WTC11 (cell line): Measurements from ENCODE around the gene RTN4RL1.

Experiments
- TCF7 ChIP-seq: sonication (generic); formaldehyde crosslinking; IDR thresholded peaks from 2 replicates; pipeline ENCODE4 v1.8.0; 2022; ENCODE audit warnings: mild to moderate bottlenecking, low read depth, missing genetic modification reagents, moderate library complexity
- TF ChIP-seq, protein P1 (sequence below): fragments of 200-600 bp; IDR thresholded peaks from 2 replicates; pipeline ENCODE4 v1.8.0; 2022; ENCODE audit warnings: antibody characterized with exemption
- TF ChIP-seq, protein P2 (sequence below): sonication (generic); formaldehyde crosslinking; IDR thresholded peaks from 2 replicates; pipeline ENCODE4 v1.8.0; 2022; ENCODE audit warnings: mild to moderate bottlenecking, missing genetic modification reagents
- TF ChIP-seq, protein P3 (sequence below): sonication (generic); formaldehyde crosslinking; IDR thresholded peaks from 2 replicates; pipeline ENCODE4 v1.8.0; 2022; ENCODE audit warnings: mild to moderate bottlenecking, missing genetic modification reagents
- TF ChIP-seq, protein P4 (sequence below): sonication (generic); formaldehyde crosslinking; IDR thresholded peaks from 2 replicates; pipeline ENCODE4 v1.8.1; 2023; ENCODE audit warnings: mild to moderate bottlenecking, missing genetic modification reagents, moderate library complexity
- TF ChIP-seq, protein P5 (sequence below): sonication (generic); formaldehyde crosslinking; conservative IDR thresholded peaks from 2 replicates; pipeline ENCODE4 v1.8.1; 2023; ENCODE audit warnings: mild to moderate bottlenecking, low read depth, missing genetic modification reagents, moderate library complexity

DNA sequence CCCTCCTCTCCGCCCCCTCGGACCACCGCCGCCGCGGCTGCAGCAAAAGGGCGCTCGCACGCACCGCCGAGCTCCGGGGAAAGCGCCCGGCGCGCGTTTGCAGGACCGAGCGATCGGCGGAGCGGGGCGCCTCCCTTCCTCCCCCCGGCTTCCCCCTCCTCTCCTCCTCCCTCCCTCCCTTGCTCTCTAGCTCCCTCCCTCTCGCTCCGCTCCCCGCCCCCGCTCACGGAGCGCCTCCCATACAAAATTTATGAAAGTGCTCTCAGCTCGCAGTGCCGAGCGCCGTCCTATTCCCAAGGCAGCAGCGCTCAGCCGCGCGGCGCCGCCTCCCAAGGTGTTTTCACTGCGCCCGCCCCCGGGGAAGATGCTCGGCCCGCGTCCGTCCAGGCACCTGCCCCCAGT lies at the start of gene RTN4RL1:
- TF ChIP-seq, protein P1, sequence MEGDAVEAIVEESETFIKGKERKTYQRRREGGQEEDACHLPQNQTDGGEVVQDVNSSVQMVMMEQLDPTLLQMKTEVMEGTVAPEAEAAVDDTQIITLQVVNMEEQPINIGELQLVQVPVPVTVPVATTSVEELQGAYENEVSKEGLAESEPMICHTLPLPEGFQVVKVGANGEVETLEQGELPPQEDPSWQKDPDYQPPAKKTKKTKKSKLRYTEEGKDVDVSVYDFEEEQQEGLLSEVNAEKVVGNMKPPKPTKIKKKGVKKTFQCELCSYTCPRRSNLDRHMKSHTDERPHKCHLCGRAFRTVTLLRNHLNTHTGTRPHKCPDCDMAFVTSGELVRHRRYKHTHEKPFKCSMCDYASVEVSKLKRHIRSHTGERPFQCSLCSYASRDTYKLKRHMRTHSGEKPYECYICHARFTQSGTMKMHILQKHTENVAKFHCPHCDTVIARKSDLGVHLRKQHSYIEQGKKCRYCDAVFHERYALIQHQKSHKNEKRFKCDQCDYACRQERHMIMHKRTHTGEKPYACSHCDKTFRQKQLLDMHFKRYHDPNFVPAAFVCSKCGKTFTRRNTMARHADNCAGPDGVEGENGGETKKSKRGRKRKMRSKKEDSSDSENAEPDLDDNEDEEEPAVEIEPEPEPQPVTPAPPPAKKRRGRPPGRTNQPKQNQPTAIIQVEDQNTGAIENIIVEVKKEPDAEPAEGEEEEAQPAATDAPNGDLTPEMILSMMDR: no peak
- TF ChIP-seq, protein P2, sequence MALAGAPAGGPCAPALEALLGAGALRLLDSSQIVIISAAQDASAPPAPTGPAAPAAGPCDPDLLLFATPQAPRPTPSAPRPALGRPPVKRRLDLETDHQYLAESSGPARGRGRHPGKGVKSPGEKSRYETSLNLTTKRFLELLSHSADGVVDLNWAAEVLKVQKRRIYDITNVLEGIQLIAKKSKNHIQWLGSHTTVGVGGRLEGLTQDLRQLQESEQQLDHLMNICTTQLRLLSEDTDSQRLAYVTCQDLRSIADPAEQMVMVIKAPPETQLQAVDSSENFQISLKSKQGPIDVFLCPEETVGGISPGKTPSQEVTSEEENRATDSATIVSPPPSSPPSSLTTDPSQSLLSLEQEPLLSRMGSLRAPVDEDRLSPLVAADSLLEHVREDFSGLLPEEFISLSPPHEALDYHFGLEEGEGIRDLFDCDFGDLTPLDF (CRISPR knock-in tag): no peak
- TF ChIP-seq, protein P3, sequence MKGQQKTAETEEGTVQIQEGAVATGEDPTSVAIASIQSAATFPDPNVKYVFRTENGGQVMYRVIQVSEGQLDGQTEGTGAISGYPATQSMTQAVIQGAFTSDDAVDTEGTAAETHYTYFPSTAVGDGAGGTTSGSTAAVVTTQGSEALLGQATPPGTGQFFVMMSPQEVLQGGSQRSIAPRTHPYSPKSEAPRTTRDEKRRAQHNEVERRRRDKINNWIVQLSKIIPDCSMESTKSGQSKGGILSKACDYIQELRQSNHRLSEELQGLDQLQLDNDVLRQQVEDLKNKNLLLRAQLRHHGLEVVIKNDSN (CRISPR knock-in tag): no peak
- TF ChIP-seq, protein P4, sequence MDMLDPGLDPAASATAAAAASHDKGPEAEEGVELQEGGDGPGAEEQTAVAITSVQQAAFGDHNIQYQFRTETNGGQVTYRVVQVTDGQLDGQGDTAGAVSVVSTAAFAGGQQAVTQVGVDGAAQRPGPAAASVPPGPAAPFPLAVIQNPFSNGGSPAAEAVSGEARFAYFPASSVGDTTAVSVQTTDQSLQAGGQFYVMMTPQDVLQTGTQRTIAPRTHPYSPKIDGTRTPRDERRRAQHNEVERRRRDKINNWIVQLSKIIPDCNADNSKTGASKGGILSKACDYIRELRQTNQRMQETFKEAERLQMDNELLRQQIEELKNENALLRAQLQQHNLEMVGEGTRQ: no peak
- TF ChIP-seq, protein P5, sequence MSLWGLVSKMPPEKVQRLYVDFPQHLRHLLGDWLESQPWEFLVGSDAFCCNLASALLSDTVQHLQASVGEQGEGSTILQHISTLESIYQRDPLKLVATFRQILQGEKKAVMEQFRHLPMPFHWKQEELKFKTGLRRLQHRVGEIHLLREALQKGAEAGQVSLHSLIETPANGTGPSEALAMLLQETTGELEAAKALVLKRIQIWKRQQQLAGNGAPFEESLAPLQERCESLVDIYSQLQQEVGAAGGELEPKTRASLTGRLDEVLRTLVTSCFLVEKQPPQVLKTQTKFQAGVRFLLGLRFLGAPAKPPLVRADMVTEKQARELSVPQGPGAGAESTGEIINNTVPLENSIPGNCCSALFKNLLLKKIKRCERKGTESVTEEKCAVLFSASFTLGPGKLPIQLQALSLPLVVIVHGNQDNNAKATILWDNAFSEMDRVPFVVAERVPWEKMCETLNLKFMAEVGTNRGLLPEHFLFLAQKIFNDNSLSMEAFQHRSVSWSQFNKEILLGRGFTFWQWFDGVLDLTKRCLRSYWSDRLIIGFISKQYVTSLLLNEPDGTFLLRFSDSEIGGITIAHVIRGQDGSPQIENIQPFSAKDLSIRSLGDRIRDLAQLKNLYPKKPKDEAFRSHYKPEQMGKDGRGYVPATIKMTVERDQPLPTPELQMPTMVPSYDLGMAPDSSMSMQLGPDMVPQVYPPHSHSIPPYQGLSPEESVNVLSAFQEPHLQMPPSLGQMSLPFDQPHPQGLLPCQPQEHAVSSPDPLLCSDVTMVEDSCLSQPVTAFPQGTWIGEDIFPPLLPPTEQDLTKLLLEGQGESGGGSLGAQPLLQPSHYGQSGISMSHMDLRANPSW (CRISPR knock-in tag): no peak
- TF ChIP-seq TCF7 (CRISPR knock-in tag): no peak
